HL-60 (cell line): ENCODE results near the gene CSK.

Experiments
- DNase-seq, 2 experiments: peaks; one replicate each; pipeline ENCODE4 v3.0.0-alpha.2; 2010 to 2020; ENCODE audit warnings: low read depth in 1 of 2, low spot score in 1 of 2
- H3K27ac ChIP-seq: fragments of 250-450 bp; sonication (Bioruptor Pico); replicated peaks from 2 replicates; pipeline ENCODE4 v1.5.1; 2020; ENCODE audit warnings: mild to moderate bottlenecking, moderate library complexity
- H3K27me3 ChIP-seq: fragments of 250-450 bp; sonication (Bioruptor Pico); 2 replicates; pipeline ENCODE4 v1.5.1; 2021; ENCODE audit warnings: mild to moderate bottlenecking, moderate library complexity; ENCODE audit not compliant: insufficient read depth, poor library complexity, severe bottlenecking
- H3K4me3 ChIP-seq: replicated peaks from 2 replicates; pipeline ENCODE4 v1.5.1; 2011; ENCODE audit warnings: mild to moderate bottlenecking, control low read depth, low read length; ENCODE audit not compliant: insufficient read depth
- CTCF ChIP-seq: IDR thresholded peaks from one replicate; pipeline ENCODE4 v1.5.1; 2011; ENCODE audit warnings: low read length, control low read depth, inconsistent platforms; ENCODE audit not compliant: insufficient read depth
- GABPA ChIP-seq: IDR thresholded peaks from 2 replicates; pipeline ENCODE4 v1.6.1; 2012; ENCODE audit warnings: low read depth
- POLR2AphosphoS5 ChIP-seq: IDR thresholded peaks from 2 replicates; pipeline ENCODE4 v1.6.1; 2012; ENCODE audit warnings: low read depth
- REST ChIP-seq: IDR thresholded peaks from 2 replicates; pipeline ENCODE4 v1.6.1; 2012; ENCODE audit warnings: low read depth; ENCODE audit not compliant: insufficient replicate concordance
- SPI1 ChIP-seq: IDR thresholded peaks from 2 replicates; pipeline ENCODE4 v1.6.1; 2012; ENCODE audit warnings: low read depth, mild to moderate bottlenecking, borderline replicate concordance

CSK gene

GRCh38 chr15:74775132-74775562 is 6.7 kb upstream of the CSK start:
- peak in 1 of 2 experiments; percentile 36 for DNase-seq
- Histone ChIP-seq H3K27me3 (no peaks in the 10 kb centered on the region), H3K4me3 (no peak overlapping the region), H3K27ac (peak overlapping the region; percentile 91)
- TF ChIP-seq REST, result no peak
- TF ChIP-seq GABPA, result no peak
- TF ChIP-seq POLR2AphosphoS5, result no peak
- no peak for TF ChIP-seq CTCF
- no peak for TF ChIP-seq SPI1

- Histone ChIP-seq H3K27me3 (no peaks in the 10 kb centered on the region), H3K4me3 (no peak overlapping the region), H3K27ac (peak overlapping the region; percentile 91)
- DNase-seq, result no peak
- TF ChIP-seq CTCF (no peak), SPI1 (no peak), REST (no peak), GABPA (no peak), POLR2AphosphoS5 (no peak)
Measured at GRCh38 chr15:74775894-74776293, 6.0 kb upstream of the CSK start.

- H3K27ac ChIP-seq, result peak overlapping the region; percentile 91
Measured at GRCh38 chr15:74776821-74777768, 4.8 kb upstream of the CSK start.

More at GRCh38 chr15:74776821-74777768, 4.8 kb upstream of the CSK start:
- Histone ChIP-seq H3K4me3 (no peak overlapping the region), H3K27me3 (no peaks in the 10 kb centered on the region)
- TF ChIP-seq SPI1, result peak; percentile 91
- no peak for TF ChIP-seq CTCF
- peak; percentile 49; the same call in 1 of the 2 replicates for TF ChIP-seq GABPA
- TF ChIP-seq POLR2AphosphoS5, result peak; percentile 39; the same call in 1 of the 2 replicates
- peak; percentile 17 for TF ChIP-seq REST
- DNase-seq, result peak; percentile 76 to 92
